ENCODE measurements around the gene KIF1C. TPM values are rescaled to one million over a fixed set of nuclear protein-coding genes. Genes with fewer than 3 reads are reported as not detected.

The KIF1C gene
- total RNA-seq, 2 experiments from 2014 or later: 20.6 to 53.7 TPM

GRCh38 chr17:4950075-4950745 is 47.5 kb upstream of the KIF1C start:
- no TSS peak for BruUV-seq (replicated peaks)
- POLR2A ChIA-PET: interaction anchor here (3.8 to 5.9 kb wide), 2 partner anchors 10 to 17 kb away, joined by 18 to 51 read pairs; partner anchors contain the start of genes RNF167, SLC25A11 and SPAG7
- Histone ChIP-seq H3K9me3 (ENCODE audit: low read length) (no peaks in the 10 kb centered on the region), H2AFZ (ENCODE audit: low read length) (peak overlapping the region; percentile 48; the same call in 1 of the 2 replicates), H3K4me1 (ENCODE audit: insufficient read depth, low read length, poor library complexity, severe bottlenecking) (peaks cover 36% of the 10 kb centered on the region), H4K20me1 (ENCODE audit: insufficient read depth, low read length) (peaks cover 16% of the 10 kb centered on the region), H3K36me3 (ENCODE audit: insufficient read depth, low read length) (peaks cover 30% of the 10 kb centered on the region), H3K4me3 (ENCODE audit: low read depth, low read length, poor library complexity, severe bottlenecking) (peak overlapping the region; percentile 100), H3K27ac (ENCODE audit: low read depth, low read length, poor library complexity, severe bottlenecking) (peak overlapping the region; percentile 99), H3K79me2 (ENCODE audit: insufficient read depth, low read depth, low read length) (peaks cover 31% of the 10 kb centered on the region), H3K9me2 (ENCODE audit: insufficient read depth, low read length) (no peaks in the 10 kb centered on the region), H3K4me2 (ENCODE audit: low read length) (peak overlapping the region; percentile 93)
- peak; percentile 51 for DNase-seq (ENCODE audit: low spot score)
- CTCF ChIA-PET (ENCODE audit: unreplicated experiment): no interaction called here
- intact Hi-C loops (cut with micrococcal nuclease; ENCODE audit: unreplicated experiment): no loop called here
- TF ChIP-seq CTCF (conservative IDR thresholded peaks at IDR 0.05; ENCODE audit: low read length) (no peak), EZH2phosphoT487 (IDR thresholded peaks at IDR 0.05; ENCODE audit: borderline replicate concordance, low read depth, low read length) (no peak)

GRCh38 chr17:4950746-4951204 is 47.0 kb upstream of the KIF1C start, which contains the start of gene ENO3:
TSS of gene ENO3 (plus strand) at chr17:4951119. CDS start at chr17:4951830, 711 bp downstream.
- CTCF ChIA-PET (ENCODE audit: unreplicated experiment): interaction anchor here (1.2 kb wide), 1 partner anchor 17 kb away, joined by 3 read pairs; the partner anchor contains the start of gene SPAG7

More at GRCh38 chr17:4950746-4951204, 47.0 kb upstream of the KIF1C start, which contains the start of gene ENO3:
- Histone ChIP-seq H3K4me2 (ENCODE audit: low read length) (peak within 1 kb of the TSS; percentile 93), H3K9me2 (ENCODE audit: insufficient read depth, low read length) (no peaks in the 10 kb centered on the region), H3K36me3 (ENCODE audit: insufficient read depth, low read length) (peaks cover 25% of the 10 kb centered on the region), H2AFZ (ENCODE audit: low read length) (peak within 1 kb of the TSS; percentile 48; the same call in 1 of the 2 replicates), H3K4me3 (ENCODE audit: low read depth, low read length, poor library complexity, severe bottlenecking) (peak within 1 kb of the TSS; percentile 100), H3K79me2 (ENCODE audit: insufficient read depth, low read depth, low read length) (peaks cover 25% of the 10 kb centered on the region), H3K27ac (ENCODE audit: low read depth, low read length, poor library complexity, severe bottlenecking) (peak within 1 kb of the TSS; percentile 99), H3K9me3 (ENCODE audit: low read length) (no peaks in the 10 kb centered on the region), H4K20me1 (ENCODE audit: insufficient read depth, low read length) (peaks cover 11% of the 10 kb centered on the region), H3K4me1 (ENCODE audit: insufficient read depth, low read length, poor library complexity, severe bottlenecking) (peaks cover 31% of the 10 kb centered on the region)
- TF ChIP-seq CTCF (conservative IDR thresholded peaks at IDR 0.05; ENCODE audit: low read length) (no peak), EZH2phosphoT487 (IDR thresholded peaks at IDR 0.05; ENCODE audit: borderline replicate concordance, low read depth, low read length) (no peak)
- DNase-seq (ENCODE audit: low spot score): peak; percentile 36
- POLR2A ChIA-PET: interaction anchor here (0.7 to 5.9 kb wide), 3 partner anchors 11 to 17 kb away, joined by 3 to 51 read pairs (median 18); partner anchors contain the start of genes RNF167, SLC25A11 and SPAG7
- intact Hi-C loops (cut with micrococcal nuclease; ENCODE audit: unreplicated experiment): no loop called here
- BruUV-seq (replicated peaks): no TSS peak

All from OCI-LY7 (cell line).